ENCODE data around the gene MACROD2.

DNA sequence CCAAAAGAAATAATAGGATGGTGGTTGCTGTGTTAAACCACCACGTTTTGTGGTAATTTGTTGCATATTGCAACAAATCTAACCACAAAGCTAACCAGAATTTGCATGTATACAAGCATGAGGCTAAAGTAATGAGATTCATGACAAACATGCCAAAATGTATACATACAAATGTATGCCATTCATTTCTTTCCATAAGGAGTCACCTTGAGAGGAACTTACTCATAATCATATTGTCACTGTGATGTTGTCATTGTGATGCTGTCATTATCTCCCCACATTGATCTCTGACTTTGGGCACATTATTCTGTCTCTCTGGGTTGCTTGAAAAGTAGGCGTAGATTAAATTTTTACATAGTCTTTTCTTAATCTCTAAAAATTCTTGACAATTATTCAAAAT lies 1228.9 kb downstream of the MACROD2 start:
- TF ChIP-seq POLR2A (IDR thresholded peaks at IDR 0.05), result no peak
- TF ChIP-seq, protein P1, sequence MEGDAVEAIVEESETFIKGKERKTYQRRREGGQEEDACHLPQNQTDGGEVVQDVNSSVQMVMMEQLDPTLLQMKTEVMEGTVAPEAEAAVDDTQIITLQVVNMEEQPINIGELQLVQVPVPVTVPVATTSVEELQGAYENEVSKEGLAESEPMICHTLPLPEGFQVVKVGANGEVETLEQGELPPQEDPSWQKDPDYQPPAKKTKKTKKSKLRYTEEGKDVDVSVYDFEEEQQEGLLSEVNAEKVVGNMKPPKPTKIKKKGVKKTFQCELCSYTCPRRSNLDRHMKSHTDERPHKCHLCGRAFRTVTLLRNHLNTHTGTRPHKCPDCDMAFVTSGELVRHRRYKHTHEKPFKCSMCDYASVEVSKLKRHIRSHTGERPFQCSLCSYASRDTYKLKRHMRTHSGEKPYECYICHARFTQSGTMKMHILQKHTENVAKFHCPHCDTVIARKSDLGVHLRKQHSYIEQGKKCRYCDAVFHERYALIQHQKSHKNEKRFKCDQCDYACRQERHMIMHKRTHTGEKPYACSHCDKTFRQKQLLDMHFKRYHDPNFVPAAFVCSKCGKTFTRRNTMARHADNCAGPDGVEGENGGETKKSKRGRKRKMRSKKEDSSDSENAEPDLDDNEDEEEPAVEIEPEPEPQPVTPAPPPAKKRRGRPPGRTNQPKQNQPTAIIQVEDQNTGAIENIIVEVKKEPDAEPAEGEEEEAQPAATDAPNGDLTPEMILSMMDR (IDR thresholded peaks at IDR 0.05), result no peak
